ENCODE results near the gene EME1.
"Not testable (repeated sequence)": the region's sequence is repeated elsewhere in the genome, so short reads cannot be mapped to it uniquely, and the experiment has no call there.

Gene EME1

GRCh38 chr17:50426472-50426782 is 53.4 kb downstream of the EME1 start:
- DNase-seq (ENCODE audit: low spot score): peak; percentile 50

DNA sequence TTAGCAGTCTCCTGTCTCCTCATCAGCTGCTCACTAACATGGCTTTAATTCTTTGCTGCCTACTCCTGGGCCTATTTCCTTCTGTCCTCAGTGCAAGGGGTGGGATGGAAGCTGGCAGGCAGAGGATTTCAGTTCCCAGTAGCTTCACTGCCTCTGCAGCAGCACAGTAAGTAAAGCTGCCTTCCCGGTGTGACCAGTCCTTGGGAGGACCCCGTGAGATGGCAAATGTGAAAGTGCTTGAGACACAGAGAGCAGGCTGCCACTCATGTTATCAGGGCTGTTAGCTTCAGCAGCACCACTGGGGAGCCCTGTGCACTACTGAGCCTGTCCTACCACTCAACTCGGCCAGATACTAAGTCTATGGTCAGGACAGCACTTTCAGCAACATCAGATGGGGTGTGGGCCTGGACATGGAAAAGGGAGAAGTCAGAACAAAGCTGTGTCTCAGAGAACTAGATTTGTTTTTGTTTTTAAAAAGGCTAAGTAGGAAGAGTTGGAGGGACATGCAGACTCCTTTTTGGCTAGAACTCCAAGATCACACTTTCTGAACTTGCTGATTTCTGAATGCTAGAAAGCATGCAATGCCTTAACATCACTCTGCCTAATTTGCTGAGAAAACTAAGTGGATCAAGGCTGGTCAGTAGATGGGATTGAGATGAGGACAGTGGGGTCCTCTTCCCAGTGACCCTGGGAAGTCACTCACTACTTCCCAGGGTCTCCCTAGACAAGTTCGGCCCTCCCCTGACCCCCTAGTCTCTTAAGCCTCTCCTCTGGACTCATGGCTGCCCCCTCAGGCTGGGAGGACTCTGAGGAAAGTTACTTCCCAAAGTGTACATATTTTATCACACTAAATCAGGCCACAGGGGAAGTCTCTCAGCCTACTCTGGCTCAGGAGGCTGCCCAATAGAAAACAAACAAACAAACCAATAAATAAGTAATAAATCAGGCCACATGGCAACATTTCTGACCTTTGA is 54.1 kb downstream of the EME1 start:
- DNase-seq (ENCODE audit: low spot score): peak; percentile 82

DNA sequence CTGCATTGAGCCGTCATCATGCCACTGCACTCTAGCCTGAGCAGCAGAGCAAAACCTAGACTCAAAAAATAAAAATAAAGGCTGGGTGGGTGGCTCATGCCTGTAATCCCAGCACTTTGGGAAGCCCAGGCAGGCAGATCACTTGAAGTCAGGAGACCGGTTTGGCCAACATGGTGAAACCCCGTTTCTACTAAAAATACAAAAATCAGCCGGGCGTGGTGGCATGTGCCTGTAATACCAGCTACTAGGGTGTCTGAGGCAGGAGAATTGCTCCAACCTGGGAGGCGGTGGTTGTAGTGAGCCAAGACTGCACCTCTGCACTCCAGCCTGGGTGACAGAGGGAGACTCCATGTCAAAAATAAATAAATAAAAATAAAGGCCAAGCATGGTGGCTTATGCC is 55.1 kb downstream of the EME1 start:
- DNase-seq (ENCODE audit: low spot score): not testable (repeated sequence)

- peak; percentile 58 for DNase-seq (ENCODE audit: low spot score)
Observed at GRCh38 chr17:50428831-50429424, 55.9 kb downstream of the EME1 start.

DNA sequence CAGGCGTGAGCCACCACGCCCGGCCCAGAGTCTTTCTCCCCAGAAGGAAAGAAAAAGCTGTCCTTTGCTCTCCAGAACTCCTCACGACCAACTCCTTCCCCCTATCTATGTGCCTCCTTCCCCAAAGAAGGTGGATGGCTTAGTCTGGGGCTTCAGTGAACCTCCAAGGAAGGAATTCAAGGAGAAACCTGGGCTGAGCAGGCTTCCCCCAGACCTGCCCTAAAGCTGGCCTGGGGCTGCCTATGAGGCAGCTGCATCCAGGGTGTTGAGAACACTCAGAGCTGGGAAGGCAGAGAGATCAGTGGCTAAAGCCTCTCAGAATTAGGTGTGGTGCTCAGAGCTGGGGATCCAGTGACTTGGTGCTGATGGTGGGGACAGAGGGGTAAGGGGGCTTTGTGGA is 56.8 kb downstream of the EME1 start:
- DNase-seq (ENCODE audit: low spot score): no peak
